HTR-8/SVneo (cell line): ENCODE measurements around the gene SUV39H1.
A peak's percentile ranks its signal among the peaks of the same experiment; 100 is the strongest.

Experiments used
- DNase-seq: peaks from one replicate; pipeline ENCODE4 v3.0.0; 2011; ENCODE audit warnings: low spot score, mixed read lengths; ENCODE audit not compliant: insufficient read length
- FAIRE-seq: peaks from 2 replicates; lab custom pipeline; 2011; peaks lifted over from hg19 to GRCh38; lab: Jason Lieb, UNC

Gene SUV39H1

DNA sequence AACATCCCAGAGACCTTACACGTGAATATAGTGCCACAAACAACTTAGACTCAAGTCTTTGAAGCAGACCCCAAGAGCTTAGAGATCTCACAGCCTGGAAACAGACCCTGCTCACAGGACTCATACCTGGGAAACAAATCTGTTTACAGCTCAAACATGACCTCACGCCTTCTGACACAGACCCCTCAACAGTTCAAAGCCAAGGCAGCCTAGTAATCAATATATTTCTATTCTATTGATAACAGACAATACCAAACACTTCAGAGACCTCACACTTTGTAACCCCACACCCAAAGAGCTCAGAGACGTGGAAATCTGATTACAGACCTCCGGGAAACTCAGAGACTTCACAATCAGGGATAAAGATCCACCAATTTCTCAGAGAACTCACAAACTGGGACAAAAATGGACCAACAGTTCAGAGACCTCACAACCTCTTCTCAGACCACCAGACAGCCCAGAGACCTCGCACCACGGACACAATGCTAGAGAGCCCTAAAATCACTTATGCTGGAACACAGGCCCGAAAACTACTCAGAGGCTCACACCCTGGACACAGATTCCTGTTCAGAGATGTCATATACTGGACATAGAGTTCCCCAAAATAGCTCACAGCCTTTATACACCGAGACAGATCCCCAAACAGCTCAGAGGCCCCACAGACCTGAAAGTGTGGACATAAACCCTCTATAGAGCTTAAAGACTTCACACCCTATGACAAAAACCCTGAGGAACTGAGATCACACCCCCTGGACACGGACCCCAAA, 14.8 kb downstream of the SUV39H1 start:
- no peak for DNase-seq
- no peak for FAIRE-seq

DNA sequence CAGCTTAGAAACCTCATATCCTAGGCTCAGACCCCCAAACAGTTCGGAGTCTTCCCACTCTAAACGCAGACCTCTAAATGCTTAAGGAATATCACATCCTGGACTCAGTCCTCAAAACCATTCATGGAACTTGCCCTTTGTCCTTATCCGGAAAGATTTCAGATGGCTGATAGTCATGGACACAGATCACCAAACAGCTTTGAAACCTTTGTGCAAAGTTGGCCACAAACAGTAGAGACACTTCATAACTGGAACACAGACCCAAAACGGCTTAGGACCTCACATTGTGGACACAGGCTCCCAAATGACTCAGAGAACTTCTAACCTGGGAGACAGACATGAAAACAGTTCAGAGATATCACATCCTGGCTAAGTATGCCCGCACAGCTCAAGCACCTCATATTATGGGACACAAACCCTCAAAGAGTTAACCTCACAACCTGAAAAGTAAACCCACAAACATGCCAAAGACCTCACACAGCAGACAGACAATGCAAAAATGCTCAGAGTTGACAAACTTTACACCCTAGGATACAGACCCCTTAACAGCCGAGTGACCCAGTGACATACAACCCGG, 15.5 kb downstream of the SUV39H1 start:
- FAIRE-seq (no peak), DNase-seq (no peak)

DNA sequence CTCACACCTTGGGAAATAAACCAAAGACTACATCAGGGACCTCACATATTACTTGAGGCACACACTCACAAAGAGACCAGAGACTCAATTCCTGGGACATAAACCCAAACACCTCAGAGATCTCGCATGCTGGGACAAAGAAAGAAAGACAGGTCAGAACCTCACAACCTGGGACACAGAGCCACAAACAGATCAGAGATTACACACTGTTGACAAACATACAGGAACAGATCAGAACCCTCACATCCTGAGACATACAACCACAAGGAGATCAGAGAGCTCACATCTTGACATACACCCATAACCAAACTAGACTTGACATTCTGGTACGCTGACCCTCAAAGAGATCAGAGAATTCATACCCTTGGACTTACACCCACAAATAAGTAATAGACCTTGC, 17.3 kb downstream of the SUV39H1 start:
- no peak for DNase-seq
- no peak for FAIRE-seq

DNA sequence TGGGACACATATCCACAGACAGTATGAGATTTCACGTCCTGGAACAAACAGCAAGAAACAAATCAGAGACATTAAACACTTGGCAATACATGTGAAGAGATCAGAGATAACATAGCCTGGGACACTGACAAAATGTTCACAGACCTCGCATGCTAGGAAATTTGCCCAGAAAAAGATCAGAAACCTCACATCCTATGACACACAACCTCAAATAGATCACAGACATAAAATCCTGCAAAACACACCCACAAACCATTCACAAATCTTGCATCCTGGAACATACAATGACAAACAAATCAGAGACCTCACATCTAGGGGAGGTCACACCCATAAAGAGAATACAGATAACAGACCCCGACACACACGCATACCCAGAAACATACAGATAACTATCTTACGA, 18.0 kb downstream of the SUV39H1 start:
- FAIRE-seq (no peak), DNase-seq (no peak)

DNA sequence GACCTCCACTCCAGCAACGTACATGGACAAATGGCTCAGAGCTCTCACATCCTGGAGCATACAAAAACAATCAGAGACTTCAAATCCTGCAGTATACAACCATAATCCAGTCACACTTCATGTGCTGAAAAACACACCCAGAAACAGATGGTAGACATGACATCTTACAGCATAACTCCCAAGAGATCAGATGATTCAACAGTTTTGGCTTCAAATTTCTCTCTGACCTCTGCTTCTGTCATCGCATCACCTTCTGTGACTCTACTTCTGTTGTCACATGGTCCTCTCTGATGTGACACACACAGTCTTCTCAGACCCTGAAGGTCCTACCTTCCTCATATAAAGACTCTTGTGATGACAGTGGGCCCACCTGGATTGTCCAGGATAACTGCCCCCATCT, 18.5 kb downstream of the SUV39H1 start:
- FAIRE-seq = no peak

DNA sequence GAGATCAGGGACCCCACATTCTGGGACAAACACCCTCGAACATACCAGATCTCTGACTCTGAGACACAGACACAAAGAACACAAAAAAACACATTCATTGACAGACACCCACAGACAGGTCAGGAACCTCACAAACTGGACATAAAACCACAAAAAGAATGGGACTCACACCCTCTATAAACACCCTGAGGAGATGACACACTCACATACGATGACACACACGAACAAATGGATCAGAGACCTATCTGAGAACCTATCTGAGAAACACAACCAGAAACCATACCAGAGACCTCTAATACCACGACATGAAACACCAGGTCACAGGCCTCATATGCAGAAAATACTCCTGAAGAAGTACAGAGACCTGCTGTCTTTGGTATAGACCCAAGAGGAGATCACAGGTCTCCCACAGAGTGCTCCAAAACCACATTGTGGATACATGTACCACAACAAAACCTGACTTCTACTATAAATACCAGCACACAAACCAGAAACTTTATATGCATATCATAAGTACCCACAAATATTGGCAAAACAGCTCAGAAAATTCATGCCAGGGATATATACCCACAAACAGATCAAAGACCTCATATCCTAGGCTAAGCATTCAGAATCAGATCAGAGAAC, 19.5 kb downstream of the SUV39H1 start:
- DNase-seq = no peak
- no peak for FAIRE-seq

More for the DNA sequence above, 18.5 kb downstream of the SUV39H1 start:
- DNase-seq = no peak

DNA sequence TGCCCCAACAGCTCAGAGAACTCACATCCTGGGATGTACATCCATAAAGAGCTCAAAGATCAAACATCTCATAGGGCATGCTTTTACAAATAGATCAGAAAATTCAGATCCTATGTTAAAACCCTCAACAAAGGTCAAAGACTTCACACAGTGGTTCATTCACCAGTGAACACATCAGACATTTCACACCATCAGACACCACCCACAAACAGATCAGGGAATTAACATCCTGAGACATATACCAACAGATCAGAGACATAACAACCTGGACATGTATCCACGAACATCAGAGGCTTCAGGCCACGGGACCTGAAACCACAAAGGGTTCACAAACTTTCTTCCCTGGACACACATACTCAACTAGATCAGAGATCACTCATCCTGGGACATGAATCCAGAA, 23.4 kb downstream of the SUV39H1 start:
- FAIRE-seq = no peak
- no peak for DNase-seq

DNA sequence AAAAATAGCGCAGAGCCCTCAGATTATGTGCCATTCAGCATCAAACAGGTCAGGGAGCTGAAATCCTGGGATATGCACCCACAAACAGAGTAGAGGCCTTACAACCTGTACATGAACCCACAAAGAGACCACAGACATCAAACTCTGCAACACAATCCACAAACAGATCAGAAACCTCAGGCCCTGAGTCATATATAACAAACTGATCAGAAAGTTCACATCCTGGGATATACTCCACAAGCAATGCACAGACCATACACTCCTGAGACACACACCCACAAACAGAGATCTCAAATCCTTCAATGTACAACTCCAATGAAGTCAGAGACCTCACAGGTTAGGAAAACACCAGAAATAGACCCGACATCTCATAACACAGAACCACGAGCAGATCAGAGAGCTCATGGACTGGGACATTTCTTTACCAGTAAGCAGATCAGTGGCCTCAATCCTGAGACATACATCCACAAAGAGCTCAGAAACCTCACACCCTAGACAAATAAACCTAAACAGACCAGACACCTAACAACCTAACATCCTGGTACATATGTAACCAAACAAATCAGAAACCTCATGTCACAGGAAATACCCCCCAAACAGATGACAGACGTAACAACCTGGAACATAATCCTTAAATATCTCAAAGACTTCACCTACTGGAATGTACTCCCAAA, 24.2 kb downstream of the SUV39H1 start:
- FAIRE-seq (no peak), DNase-seq (no peak)

DNA sequence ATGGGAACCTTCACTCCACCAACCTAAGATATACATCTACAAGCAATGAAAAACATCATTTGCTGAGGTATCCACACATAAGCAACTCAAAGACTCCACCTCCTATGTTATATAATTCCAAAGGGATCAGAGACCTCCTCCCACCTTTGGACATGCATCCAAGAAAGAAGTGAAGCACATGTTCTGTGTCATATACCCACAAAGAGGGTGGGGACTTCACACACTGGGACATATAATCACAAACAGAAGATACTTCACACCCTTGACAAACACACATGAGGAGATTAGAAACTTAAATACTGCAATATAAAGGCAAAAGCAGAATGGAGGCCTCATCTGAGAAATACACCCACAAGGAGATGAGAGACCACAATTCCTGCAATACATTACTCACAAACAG, 25.4 kb downstream of the SUV39H1 start:
- DNase-seq (no peak), FAIRE-seq (no peak)

DNA sequence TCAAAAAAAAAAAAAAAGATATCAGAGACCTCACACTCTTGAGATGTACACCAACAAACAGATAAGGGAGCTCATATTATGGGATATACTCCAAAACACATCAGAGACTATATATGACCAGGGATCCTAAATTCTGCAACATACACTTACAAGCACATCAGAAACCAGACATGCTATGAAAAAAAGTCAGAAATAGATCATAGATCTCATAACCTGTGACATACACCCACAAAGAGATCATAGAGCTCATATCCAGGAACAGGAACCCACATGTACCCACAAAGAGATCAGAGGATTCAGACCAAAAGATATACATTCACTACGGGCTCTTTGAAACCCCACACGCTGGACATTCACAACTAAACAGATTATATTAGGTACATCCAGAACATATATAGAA, 30.1 kb downstream of the SUV39H1 start:
- no peak for DNase-seq
- FAIRE-seq = no peak

DNA sequence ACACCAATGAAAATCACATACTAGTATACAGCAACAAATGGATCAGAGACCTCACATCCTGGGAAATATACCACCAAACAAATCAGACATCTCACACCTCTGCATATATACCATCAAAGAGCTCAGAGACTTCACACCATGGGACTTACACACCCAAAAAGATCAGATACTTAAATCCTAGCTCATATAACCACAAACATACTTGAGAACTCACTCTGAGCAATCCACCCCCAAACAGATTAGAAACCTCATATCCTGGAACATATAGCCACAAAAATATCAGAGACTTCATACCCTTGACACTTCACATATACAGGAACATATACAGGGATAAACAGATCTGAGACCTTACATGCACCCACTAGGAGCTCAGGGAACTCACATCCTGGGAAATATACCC, 32.1 kb downstream of the SUV39H1 start:
- FAIRE-seq (no peak), DNase-seq (no peak)

DNA sequence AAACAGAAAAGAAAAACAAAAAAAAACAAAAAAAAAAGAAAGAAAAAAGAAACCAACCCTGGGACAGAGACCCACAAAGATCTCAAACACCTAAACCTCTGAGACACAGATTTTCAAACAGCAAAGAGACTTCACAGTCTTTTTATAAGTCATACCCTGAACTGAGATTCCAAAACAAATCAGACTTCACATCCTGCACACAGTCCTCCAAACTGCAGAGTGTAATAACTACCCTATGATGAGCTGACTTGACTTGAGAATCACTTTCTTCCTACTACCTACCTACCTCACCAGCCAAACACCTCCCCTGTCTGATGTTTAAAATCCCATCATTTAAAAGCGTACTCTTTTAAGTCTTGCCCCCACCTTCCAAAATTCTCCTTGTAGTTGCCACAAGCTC, 39.8 kb downstream of the SUV39H1 start:
- DNase-seq (no peak), FAIRE-seq (no peak)

DNA sequence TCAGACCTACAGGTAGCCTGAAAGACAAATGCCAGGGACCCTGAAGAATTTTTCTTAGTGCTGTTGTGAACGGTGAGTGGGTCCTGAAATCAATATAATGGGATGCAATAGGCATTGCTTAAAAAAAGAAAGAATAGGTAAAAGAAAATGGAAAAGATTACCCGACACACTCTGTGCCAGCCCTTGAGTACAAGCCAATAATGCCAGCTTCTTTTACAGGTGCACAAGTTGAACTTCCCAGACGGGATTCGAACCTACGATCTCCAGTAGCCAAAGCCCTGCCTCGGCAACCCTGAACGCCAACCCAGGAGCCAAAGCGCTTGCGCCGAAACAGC, 40.3 kb downstream of the SUV39H1 start:
- DNase-seq = no peak
- FAIRE-seq = no peak

DNA sequence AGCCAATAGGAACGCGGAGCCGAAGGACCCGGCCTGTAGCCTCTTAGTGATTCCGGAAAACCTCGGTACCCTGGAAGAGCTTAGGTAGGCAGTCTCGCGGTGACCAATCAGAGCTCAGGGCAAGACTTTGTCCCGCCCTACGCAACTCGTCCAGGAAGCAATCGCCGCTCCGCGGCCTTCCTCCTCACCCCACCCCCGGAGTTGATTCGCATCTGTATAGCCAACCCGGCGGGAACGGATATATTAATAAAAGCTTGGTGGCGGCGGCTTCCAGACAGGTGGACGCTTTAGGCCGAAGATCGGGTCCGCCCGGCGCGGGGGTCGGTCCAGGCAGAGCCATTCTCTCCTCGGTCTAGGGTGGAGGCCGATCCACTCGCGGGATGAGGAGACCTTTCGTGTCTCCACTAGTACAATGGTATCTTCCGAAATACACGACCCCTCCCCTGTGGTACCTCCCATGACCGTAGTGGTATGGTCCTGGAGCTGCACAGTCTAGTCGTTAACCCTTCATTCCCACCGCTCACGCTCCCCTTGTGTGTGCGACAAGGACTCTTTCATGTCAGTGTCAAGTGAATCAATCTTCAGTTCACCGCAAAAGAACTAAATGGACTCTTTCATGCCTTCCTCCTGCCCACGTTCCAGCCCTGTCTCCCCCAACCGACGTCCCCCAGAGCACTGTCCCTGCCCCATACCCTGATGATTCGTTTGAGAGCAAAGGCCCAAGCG, 40.8 kb downstream of the SUV39H1 start:
- peak; percentile 88 for DNase-seq
- no peak for FAIRE-seq

DNA sequence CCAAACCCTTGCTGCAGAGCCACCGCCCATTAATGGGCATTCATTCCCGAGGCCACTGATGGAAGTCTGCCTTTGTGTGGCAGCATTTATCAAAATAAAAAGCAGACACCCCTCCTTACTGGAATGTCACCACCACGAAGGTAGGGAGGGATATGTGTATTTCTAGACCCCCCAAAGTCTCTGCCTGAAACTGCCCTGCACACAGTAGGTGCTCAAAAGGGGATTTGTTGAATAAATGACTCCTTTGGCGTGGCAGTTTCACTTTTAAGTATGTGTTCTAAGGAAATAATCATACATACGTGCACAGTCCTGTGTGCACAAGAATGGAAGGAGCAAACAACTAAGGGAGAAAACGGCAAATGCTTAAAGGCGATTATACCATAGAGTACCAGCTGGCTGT, 41.4 kb downstream of the SUV39H1 start:
- no peak for DNase-seq
- FAIRE-seq = no peak

DNA sequence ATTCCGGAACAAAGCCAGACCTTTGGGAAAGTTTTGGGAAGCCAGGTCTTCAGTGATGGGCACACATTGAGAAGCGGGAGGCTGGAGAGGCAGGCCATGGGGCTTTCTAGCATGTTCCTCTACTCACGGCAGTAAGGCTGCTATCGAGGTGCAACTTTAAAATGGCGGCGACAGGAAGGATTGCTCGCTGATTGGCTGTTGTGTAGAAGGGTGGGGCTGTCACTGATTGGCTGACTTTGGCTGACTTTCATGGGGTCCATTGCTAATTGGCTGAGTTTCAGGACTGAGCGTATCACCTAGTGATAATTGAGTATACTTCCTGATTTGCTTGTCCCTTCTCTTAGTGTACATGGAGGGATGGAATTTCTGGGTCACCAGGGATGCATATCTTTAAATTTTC, 45.3 kb downstream of the SUV39H1 start:
- no peak for FAIRE-seq
- DNase-seq = no peak

DNA sequence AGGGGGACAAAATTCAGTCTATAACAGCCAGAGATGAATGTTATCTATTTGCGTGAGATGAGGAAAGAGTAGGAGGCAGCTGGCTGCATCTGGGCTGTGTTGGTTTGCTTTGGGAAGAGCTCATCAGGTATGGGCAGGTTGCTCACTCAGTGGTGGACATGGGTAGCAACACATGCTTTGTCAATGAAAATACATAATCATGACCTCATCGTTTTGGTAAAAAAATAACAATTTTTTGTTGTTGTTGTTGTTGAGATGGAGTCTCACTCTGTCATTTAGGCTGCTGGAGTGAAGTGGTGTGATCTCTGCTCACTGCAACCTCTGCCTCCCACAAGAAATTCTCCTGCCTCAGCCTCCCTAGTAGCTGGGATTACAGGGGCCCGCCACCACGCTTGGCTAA, 48.7 kb downstream of the SUV39H1 start:
- FAIRE-seq (no peak), DNase-seq (no peak)

DNA sequence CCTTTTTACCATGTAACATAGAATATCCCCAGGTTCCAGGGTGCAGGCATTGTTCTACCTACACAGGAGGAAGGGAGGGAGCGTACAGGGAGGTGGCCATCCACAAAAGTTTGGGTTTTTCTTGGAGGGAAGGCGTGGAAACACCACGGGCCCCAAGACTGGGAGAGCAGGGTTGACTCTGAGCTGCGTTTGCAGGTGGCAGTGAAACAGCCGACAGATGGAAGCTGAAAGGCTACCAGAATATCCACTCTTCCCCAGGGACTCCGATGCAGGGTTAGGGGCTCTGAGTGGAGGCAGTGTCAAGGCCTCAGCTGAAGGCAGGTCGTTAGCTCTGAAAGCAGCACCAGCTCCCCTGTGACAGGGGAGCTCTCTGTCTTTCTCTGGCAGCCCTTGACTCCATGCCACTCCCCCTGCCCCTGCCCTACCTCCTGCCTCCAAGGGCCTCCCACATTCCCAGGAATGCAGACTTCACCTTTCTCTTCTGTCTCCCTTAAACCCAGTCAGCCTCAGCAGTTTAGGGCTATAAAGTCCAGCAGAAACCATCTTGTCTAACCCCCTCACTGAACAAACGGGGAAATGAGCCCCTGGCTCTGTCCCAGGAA, 51.0 kb downstream of the SUV39H1 start:
- no peak for DNase-seq
- FAIRE-seq = no peak

DNA sequence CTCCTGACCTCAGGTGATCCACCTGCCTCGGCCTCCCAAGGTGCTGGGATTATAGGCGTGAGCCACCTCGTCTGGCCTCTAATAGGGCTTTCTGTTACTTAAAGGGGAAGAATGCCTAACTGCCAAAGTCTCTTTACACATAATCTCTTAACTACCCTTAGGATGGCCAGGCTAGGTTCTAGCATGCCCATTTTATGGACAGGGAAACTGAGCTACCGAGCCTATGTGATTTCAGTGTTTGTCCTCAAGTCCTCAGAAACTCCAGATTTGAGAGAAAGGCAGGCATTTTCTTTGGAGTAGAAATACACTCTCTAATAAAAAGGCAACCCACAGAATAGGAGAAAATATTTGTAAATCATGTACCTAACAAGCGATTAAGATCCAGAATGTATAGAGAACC, 52.6 kb downstream of the SUV39H1 start:
- FAIRE-seq (no peak), DNase-seq (no peak)

DNA sequence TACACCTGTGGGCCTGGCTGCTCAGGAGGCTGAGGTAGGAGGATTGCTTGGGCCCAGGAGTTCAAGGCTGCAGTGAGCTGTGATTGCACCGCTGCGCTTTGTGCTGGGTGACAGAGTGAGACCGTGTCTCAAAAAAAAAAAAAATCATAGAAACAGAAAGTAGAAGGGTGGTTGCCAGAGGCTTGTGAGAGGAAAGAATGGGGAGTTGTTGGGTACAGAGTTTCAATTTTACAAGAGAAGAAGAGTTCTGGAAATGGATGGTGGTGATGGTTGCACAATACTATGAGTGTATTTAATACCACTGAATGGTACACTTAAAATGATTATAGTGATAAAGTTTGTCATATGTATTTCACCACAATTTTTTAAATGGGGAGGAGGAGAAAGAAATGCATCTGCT, 54.8 kb downstream of the SUV39H1 start:
- FAIRE-seq = no peak
- no peak for DNase-seq
